Left colon (tissue), 2 donors: ENCODE measurements around the gene TNFRSF19. TPM values are rescaled to one million over a fixed set of nuclear protein-coding genes. Genes with fewer than 3 reads are reported as not detected.

Experiments
- ATAC-seq: fragments of 200-7000 bp; cut with Tn5 transposase; one replicate; pipeline ENCODE4 v1.9.1; 2020; ENCODE audit warnings: mild to moderate bottlenecking, moderate library complexity
- DNase-seq, 2 donors: peaks; one replicate each; pipeline ENCODE4 v3.0.0-alpha.2; 2020
- intact Hi-C, 2 donors: fragments of 100-400 bp; cut with DNase I in 1 of 2; cut with micrococcal nuclease in 1 of 2; formaldehyde crosslinking; loops; one replicate each; pipeline versions ENCODE4 v1.11.2 to v1.14.0; 2022; cut with DNase I, micrococcal nuclease
- total RNA-seq, 2 donors: library from RNA; stranded (reverse); fragmentation: NEBNext Ultra II Directional; extraction: Animal tissue kit (Norgen Biotek cat#: 25700); gene quantifications; one replicate each; pipeline ENCODE4 v1.2.1, GENCODE V29; 2021
- donor health status: DM: no; HTN: no; CAD: no.
- donor health status: DM: yes; HTN: yes; CAD: no.

TNFRSF19 gene
- total RNA-seq, 2 donors from 2014 or later: 0.55 to 1.1 TPM

DNA sequence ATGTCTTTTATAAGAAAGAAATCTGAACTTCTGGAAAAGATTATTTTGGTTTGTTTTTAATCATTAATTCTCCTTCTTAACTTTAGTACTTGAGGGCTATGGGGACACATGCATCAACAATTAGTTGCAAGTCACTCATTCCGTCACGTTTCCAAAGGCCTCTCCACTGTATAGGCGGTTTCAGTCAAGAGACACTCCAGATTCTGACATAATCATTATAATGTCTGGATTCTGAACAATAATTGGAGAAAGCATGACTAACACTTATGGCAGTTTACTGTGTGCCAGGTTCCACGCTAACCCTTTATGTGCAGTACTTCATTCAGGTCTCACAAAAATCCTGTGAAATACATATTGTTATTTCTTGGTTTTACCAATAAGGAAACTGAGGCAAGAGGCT lies 71.9 kb downstream of the TNFRSF19 start:
- ATAC-seq (no peak), DNase-seq (no peak)
- intact Hi-C loops: no loop called here

DNA sequence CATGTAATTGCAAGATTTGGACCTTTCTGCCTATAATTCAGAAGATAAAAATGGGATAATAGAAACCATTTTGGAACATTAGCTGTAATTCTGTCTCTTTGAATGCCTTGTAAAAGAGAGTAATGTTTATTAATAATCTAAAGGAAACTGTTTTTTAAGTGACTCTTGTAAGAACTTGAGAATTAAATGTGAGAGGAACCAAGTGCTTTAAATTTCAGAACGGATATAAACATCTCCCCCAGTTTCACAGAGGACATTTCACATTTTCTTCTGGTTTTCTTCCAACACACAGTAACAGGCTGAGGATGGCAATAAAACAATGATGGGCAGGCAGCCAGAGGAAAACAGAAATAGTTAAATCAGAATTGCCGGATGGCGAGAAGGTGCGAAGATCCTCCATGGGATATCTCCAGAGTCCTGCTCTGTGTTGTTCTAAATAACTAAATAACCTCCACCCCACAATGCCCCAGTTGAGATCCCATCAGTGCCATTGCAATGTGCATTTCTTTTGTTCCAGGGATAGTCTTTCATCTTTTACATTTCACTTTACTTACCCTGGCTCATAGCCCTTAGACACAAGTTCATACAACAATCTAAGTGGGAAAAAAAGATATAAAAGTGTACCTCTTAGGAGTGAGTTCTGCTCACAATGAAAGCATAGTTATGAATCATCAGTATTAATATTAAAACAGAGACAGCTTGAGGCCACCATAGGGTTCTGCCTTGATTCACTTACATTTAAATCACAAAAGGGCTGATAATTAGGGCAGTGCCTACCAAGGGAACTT lies 73.3 kb downstream of the TNFRSF19 start:
- DNase-seq (no peak), ATAC-seq (no peak)
- intact Hi-C loops: no loop called here

DNA sequence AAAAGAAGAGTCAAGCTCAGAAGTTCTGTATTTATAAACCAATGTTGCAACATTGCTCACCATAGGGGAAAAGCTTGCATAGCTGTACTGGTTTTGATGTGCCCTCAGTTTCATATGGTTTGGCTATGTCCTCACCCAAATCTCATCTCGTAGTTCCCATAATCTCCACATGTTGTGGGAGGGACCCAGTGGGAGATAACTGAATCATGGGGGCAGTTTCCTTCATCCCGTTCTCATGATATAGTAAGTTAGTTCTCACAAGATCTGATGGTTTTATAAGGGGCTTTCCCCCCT lies 73.9 kb downstream of the TNFRSF19 start:
- ATAC-seq (no peak), DNase-seq (no peak)
- intact Hi-C loops: no loop called here

DNA sequence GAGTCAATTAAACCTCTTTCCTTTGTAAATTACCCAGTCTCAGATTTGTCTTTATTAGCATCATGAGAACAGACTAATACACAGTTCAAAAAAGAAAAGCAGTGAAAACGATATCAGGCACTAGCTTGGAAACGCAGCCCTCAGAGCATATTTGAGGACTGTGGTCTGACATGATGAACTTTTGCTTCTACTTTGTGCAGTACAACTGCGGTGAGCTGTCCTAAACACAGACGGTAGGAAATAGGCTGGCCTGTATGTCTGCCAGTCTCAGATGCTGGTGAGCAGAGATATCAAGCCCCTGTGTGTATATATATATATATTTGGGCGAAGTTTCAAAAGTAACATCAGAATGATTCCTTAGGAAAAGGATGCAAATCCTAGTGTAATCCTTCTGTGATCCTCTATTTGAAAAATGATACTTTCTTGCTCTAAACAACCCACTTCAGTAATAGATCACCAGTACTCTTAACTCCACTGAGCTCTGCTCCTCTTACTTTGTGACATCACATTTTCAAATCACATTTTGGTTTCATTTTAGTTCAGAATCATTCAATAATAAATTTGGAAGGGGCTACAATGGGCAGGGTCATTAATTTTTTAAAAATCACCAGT lies 74.4 kb downstream of the TNFRSF19 start:
- intact Hi-C loops: no loop called here
- ATAC-seq: no peak
- DNase-seq: no peak

DNA sequence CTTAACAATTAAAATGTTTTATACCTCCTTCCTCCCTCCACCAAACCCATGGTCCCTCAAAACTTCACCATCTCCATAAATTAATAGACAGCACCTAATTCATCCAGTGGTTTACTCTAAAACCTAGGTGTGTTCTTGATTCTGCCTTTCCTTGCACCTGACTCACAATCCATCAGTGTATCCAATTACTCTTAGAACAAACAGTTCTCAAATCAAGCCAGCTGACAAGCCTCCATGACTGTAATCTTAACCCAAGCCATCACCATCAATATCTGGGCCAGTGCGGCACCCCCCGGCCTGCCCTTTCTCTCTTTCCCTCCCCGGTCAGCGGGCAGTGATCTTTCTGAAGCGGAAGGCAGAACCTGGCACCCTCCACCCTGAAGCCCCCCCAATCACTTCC lies 75.6 kb downstream of the TNFRSF19 start:
- ATAC-seq (no peak), DNase-seq (no peak)
- intact Hi-C loops: no loop called here

DNA sequence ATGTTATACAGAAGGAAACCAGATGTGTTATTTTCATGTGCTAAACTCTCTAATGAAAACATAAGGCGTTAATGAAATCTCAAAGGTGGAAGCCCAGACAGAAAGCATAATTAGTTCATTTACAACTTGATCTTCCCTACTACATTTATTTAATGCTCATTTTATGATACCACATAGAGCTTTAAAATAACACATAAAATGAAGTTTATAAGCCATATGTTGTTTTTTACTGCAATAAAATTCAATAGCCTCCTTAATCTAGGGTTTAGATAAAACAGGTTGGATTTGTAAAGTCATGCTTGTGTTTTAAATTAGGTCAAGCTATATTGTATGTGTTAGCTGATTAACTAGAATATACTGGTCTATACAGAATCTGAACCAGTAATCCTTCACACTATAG lies 81.2 kb downstream of the TNFRSF19 start:
- no peak for DNase-seq
- intact Hi-C loops: no loop called here
- ATAC-seq: no peak

DNA sequence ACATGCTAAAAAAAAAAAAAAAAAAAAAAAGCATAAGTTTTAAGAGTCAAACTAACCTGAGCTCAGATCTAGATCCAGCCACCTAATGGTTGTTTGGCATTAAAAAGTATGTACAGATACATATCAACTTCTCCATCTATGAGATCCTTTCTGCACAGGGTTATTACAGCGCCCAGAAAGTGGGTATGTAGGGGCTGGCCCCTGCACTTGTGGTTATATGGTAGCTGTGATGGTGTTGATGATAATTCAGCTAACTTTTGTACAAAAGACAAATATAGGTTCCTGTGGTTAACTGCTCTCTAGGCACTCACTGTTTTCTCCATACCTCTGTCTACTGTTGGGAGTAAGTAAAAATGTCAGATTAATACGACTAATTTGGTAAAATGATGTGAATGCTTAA lies 81.7 kb downstream of the TNFRSF19 start:
- intact Hi-C loops: no loop called here
- ATAC-seq (no peak), DNase-seq (no peak)

DNA sequence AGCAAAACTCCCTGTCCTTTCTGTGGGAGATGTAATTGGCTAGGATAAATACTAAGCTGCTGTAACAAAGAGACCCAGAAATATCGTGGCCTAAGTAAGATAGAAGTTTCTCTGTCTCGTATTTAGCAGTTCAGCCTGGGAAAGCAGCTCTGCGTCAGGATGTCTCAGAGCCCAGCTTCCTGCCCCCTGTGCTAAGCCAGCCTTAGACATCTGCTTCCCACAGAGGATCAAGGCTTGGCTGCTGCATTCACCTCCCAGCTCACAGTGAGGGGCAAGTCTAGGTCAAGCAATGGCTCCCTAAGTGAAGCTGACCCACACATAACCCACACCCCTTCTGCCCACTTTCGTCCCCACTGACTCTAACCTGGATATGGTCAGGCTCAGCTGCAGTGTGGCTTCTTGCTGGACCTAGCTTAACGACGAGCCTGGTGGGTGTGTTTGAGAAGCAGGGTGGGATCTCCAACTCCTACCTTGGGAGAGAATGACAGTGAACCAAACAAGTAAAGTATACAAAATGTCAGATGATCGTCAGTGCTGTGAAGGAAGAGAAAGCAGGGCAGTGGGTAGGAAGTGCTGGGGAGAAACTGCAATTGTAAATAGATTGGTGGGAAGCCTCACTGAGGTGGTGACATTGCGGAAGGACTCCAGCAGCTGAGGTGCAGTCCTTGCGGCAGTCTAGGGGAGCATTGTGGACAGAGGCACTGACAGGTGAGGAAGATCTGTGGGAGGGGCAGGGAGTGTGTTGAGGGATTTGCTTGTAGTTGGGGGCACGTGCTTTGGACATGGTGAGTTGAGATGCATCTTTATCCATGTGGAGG lies 82.9 kb downstream of the TNFRSF19 start:
- ATAC-seq (no peak), DNase-seq (no peak)
- intact Hi-C loops: no loop called here

DNA sequence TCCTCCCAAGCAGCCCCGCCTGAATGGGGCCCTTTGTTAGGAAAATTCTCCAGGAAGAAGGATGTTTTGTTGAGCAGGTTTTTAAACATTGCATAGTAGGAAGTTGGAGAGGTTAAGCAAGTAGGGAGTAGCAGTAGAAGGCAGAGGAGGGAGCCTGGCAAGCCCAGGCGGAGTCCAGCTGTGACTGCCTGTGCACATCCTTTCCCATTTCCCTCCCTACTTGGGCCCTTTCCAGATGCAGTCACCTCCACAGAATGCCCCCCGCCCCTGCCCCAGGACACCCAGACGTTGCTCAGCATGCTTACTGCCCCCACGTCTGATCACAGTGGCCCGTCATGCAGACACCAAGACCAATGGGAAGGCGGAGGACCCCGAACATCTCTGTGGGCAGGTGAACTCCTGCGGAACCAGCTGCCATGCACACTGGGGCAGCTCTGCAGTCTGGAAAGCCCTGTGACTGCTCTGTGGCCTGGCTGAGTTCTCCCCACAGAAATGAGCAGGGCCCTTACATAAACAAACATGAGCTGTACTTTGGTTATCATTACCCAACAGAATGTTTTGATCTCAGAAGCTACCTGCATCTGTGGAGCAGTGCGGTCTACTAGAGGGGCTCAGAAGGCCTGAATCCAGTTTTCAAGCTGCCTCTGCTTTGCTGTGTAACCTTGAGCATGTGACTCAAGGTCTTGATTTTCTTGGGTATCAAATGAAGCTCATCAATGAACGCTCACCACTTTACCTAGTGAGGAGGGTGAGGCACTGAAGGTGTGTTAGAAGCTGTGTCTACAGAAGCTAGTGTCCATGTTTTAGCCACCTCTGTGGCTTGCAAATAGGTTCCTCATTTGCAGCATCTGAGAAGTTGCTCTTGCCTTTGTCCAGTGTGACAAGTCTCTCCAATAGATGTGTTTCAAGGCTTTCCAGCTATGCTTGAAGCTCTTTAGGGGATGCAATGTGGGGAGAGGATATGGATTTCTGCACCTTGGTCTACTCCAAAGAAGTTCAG lies 84.2 kb downstream of the TNFRSF19 start:
- no peak for DNase-seq
- ATAC-seq: no peak
- intact Hi-C loops: no loop called here

DNA sequence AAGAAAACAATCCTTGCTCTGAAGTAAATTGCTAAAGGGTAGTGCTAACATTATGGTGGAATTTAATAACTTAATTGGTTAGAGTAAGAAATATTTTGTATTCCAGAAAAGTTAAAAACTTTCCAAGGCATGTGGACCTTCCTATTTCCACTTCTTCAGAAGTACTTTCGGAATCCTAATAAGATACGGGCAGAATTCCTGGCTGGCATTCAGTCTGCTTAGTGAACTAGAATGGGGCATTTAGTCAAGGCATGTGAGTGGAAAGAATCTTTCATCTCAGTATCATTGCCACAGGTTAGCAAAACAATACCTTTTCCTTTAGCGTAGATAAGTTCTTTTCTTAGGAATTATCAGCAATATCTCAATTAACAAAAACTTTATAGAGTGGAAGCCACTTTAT lies 85.1 kb downstream of the TNFRSF19 start:
- intact Hi-C loops: no loop called here
- ATAC-seq (no peak), DNase-seq (no peak)

DNA sequence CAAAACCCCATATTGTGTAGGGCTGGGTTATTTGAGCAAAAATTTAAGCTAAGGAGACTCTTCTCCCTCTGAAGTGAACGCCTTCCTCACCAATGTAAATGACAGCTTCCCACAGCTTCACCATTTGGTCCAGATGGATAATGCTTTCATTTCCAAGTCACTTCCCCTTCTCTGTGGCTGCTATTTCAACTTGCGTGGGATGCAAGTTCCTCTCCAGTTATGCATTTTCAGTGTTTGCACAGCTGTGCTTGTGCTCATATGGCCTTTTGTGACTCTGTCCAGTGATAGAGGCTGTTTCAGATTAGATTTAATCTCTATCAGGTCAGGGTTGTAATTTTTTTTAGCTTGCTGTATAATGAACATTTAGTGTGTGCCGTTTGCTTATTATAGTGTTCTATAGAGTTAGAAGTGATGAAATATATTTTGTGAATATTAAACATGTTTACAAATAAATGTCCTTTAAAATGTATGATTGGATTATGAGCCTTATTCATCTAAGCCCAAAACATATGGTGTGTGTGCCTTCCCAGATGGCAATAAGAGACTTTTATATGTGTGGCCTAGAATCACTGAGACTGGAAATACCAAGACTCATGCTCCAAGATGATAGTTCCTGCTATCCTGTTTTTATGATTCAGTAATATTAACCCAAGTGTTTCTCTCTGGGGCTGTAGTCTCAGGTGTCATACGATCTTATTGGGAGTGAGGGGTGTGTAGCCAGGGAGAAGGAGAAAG lies 86.6 kb downstream of the TNFRSF19 start:
- DNase-seq: no peak
- no peak for ATAC-seq
- intact Hi-C loops: no loop called here

DNA sequence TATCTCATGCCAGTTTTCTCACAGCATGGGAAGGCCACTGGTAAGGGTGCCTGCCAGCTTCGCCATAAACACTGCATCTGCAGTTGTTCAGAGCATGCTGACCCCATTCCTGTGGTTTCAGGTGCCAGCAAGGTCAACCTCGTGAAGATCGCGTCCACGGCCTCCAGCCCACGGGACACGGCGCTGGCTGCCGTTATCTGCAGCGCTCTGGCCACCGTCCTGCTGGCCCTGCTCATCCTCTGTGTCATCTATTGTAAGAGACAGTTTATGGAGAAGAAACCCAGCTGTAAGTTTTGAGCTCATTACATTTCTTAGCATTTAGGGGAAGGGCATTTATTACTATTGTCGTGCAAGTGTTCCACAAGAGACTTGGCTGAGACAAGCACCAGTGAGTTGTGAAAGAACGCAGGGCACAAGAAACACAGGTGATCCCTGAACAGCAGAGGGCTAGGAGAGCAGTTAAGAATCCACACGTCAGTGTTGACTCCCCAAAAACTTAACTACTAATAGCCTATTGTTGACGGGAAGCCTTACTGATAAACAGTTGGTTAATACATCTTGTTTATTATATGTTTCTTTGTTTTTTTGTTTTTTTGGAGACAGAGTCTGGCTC lies 88.8 kb downstream of the TNFRSF19 start:
- intact Hi-C loops: no loop called here
- no peak for ATAC-seq
- DNase-seq: no peak

DNA sequence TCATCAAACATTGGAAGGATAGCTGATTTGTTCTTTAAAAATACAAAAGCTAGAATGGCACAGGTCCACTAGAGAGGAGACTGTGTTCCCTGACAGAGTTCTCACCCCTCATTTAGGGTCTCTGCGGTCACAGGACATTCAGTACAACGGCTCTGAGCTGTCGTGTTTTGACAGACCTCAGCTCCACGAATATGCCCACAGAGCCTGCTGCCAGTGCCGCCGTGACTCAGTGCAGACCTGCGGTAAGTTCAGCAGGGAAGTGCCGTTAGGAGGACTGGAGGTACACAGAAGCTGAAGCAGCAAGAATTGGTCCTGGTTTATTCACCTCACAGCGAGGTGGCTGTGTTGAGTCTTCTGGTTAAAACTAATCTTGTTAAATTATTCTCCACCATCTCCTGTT lies 90.0 kb downstream of the TNFRSF19 start:
- DNase-seq (no peak), ATAC-seq (no peak)
- intact Hi-C loops: no loop called here

DNA sequence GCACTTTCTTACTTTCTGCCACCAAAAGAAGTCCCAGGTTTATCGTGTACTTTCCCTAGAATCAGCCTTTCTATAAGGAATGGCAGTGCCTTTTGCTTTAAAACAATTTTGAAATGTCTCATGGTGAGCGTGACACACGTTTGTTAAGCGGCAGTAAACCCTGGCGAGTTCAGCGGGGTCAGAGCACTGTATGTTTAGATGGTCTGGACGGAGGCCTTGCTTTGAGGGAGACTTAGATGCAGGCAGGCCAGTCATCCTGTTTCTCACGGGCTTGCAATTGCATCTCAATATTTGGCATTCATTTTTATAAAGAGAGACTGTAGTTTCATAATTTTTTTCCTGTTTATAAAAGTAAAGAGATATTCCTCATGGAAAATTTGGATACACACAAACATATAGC lies 96.4 kb downstream of the TNFRSF19 start:
- intact Hi-C loops: no loop called here
- DNase-seq (no peak), ATAC-seq (no peak)

DNA sequence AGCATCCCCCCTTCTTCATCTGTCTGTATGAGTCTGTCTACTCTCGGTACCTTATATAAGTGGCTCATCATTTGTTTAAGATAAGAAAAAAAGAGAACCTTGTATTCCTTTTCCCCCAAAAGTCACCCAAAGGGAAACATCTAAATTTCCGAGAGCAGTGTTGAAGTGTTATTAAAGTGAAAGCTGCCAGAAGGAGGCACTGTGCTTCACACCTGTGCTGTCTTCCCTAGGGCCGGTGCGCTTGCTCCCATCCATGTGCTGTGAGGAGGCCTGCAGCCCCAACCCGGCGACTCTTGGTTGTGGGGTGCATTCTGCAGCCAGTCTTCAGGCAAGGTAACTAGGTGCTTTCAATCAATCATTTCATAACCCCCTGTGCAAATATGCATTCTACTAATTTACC lies 97.5 kb downstream of the TNFRSF19 start:
- intact Hi-C loops: no loop called here
- ATAC-seq: no peak
- no peak for DNase-seq

DNA sequence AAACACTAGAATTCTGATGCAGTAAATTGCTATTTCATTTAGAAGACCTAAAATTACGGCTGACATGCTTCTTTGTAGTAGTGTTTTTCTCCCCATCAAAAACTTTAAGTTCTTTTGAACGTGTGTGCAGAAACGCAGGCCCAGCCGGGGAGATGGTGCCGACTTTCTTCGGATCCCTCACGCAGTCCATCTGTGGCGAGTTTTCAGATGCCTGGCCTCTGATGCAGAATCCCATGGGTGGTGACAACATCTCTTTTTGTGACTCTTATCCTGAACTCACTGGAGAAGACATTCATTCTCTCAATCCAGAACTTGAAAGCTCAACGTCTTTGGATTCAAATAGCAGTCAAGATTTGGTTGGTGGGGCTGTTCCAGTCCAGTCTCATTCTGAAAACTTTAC lies 98.3 kb downstream of the TNFRSF19 start:
- DNase-seq: no peak
- no peak for ATAC-seq
- intact Hi-C loops: no loop called here

DNA sequence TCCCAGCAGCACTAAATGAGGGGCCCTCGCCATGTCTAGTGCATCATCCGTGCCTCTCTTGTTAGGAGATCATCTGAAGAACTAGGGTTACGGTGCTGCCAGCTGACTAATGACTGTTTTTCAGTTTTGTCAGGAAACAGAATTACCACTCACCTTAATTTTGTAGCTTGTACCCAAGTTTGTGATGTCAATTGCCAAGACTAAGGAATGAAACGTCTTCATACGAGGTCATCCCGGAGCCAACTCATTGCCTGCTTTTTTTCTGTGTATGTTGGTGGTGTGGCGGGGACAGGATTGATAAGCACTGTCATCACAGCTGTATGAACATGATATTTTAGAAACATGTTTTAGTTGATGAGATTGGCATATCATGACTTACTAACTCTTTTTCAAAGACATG lies 100.6 kb downstream of the TNFRSF19 start:
- ATAC-seq: no peak
- intact Hi-C loops: no loop called here
- DNase-seq: no peak

DNA sequence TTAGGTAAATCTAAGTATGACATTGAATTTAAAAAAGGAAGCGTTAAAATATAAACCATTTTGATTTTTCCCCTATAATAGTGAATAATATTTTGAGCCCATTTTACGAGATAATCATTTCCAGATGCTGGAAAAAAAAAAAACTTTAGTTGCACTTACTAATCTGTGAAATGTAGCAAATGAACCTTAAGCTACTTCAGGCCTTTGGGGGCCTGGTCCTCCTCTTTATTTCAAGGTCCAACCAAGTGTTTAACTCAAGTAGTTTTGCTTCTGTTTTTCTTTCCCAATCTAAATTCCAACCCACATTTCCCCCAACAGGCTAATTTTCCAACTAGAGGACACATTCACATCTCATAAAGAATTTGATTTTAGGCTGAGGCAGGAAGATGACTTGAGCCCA lies 101.2 kb downstream of the TNFRSF19 start:
- DNase-seq (no peak), ATAC-seq (no peak)
- intact Hi-C loops: no loop called here
